GM20431 (cell line): ENCODE results near the gene IFNA4.
"Not testable (repeated sequence)": the region's sequence is repeated elsewhere in the genome, so short reads cannot be mapped to it uniquely, and the experiment has no call there.

Source experiments
- in situ Hi-C: fragments of 300-500 bp; cut with MseI, MboI; formaldehyde crosslinking; loops from one replicate; pipeline ENCODE4 v1.15.0; 2020; ENCODE audit warnings: low sequenced_read_pairs; ENCODE audit not compliant: unreplicated experiment

Gene IFNA4

DNA sequence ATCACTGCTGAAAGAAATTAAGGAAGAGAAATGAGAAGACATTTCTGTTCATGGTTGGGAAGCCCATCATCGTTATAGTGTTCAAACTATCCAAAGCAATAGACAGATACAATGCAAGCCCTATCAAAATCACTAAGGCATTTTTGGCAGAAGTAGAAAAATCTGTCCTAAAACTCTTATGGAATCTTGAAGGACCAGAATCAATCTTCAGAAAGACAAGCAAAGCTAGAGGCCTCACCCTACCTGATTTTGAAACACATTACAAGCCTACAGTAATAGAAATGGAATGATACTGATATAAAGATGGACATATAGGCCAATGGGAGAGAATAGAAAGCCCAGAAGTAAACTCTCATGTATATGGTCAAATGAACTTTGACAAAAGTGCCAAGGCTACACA lies 16.0 kb downstream of the IFNA4 start:
- in situ Hi-C loops: no loop called here

DNA sequence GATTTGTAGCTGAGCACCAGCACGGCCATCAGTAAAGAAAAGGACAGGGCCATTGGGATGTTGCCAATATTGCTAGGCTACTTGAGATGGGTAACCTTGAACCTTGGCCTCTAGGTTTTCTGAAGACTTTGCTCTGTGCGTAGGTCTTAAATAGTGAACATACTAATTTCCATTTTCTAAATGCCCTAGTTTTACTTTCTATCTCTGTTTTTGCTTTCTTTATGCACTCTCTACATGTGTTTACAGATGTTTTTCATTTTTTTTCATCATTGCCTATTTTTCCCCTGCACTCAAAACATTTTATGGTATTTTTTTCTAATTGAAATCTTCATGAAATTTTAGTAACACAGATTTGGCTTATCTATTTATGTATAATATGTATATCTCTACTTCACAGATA lies 20.8 kb downstream of the IFNA4 start, which contains the start of gene IFNA21:
TSS of gene IFNA21 (minus strand) at position 101 of the 400 bp plus-strand sequence. CDS start at position 53, 48 bp downstream.
- in situ Hi-C loops: not testable (repeated sequence)

- in situ Hi-C loops: no loop called here
Measured at GRCh38 chr9:21165516-21165915, 21.9 kb downstream of the IFNA4 start.

GRCh38 chr9:21160178-21160577 lies 27.2 kb downstream of the IFNA4 start:
- in situ Hi-C loops: no loop called here

DNA sequence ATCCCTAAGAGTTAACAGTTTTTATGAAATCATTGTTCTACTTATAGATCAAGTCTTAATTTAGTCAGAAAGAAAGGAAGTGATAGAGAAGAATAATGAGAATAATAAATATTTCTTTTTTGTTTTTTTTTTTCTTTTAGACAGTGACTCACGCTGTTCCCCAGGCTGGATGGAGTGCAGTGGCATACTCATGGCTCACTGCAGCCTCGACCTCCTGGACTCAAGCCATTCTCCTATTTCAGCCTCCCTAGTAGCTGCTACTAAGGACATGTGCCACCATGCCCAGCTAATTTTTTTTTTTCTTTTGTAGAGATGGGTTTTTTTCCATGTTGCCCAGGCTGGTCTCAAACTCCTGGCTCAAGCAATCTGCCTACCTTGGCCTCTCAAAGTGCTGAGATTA lies 31.9 kb downstream of the IFNA4 start:
- in situ Hi-C loops: no loop called here

- in situ Hi-C loops: no loop called here
Measured at GRCh38 chr9:21154018-21154608, 33.3 kb downstream of the IFNA4 start.

- in situ Hi-C loops: no loop called here
Measured at GRCh38 chr9:21153336-21154017, 33.9 kb downstream of the IFNA4 start.

- in situ Hi-C loops: no loop called here
Measured at GRCh38 chr9:21144603-21145002, 42.8 kb downstream of the IFNA4 start.

DNA sequence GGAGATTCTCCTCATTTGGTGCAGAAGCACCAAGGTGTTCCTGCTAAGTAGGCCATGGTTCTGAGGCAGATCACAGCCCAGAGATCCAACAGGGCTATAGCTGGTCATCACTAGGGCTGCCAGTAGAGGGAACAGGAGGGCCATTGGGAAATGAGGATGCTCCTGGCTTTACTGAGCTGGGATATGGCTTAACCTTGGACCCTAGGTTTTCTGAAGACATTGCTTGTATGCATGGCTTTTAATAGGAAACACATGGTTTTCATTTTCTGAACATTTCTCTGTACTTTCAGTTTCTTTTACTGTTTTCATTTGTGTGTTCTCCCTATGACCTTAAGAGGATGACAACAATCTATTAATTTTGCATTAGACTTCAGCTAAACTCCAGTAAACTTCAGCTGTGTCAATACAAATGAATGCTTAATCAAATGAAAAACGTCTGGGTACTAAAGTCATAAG lies 45.9 kb downstream of the IFNA4 start, which contains the start of gene IFNW1:
TSS of gene IFNW1 (minus strand) at position 406 of the 456 bp plus-strand sequence. CDS start at position 144, 262 bp downstream.
- in situ Hi-C loops: no loop called here

GRCh38 chr9:21137020-21137419 lies 50.4 kb downstream of the IFNA4 start:
- in situ Hi-C loops: no loop called here
